GM12878 (cell line): Measurements from ENCODE around the gene IL1RAPL1. TPM values are rescaled to one million over a fixed set of nuclear protein-coding genes. Genes with fewer than 3 reads are reported as not detected.

ENCODE experiments used
- ATF7 ChIP-seq: fragments of 450-650 bp; IDR thresholded peaks from 2 replicates; pipeline ENCODE4 v1.6.1; 2016; ENCODE audit warnings: low read depth, mild to moderate bottlenecking
- EP300 ChIP-seq, 2 experiments: fragments of 150-350 bp in 1 of 2; IDR thresholded peaks; 2 replicates each; pipeline ENCODE4 v1.6.1; 2011 to 2012; ENCODE audit warnings: low read depth in 2 of 2, low read length in 2 of 2, borderline replicate concordance in 1 of 2, improper control_type of control experiment in 1 of 2, inconsistent platforms in 1 of 2; ENCODE audit not compliant: control insufficient read depth in 1 of 2
- EZH2 ChIP-seq: IDR thresholded peaks from 2 replicates; pipeline ENCODE4 v1.6.1; 2012; ENCODE audit warnings: low read depth, mild to moderate bottlenecking, control low read depth, inconsistent platforms, low read length, borderline replicate concordance; ENCODE audit not compliant: control insufficient read depth
- GABPA ChIP-seq: IDR thresholded peaks from 2 replicates; pipeline ENCODE4 v1.6.1; 2014; ENCODE audit warnings: antibody characterized with exemption, low read depth, mild to moderate bottlenecking, inconsistent platforms
- HDAC6 ChIP-seq: fragments of 200-600 bp; sonication (generic); IDR thresholded peaks from one replicate; pipeline ENCODE4 v1.8.0; 2017; ENCODE audit warnings: antibody characterized with exemption; ENCODE audit not compliant: unreplicated experiment
- IKZF1 ChIP-seq: fragments of 450-650 bp; conservative IDR thresholded peaks from 2 replicates; pipeline ENCODE4 v1.6.1; 2017; ENCODE audit warnings: antibody characterized with exemption, mild to moderate bottlenecking
- PRDM15 ChIP-seq: fragments of 450-650 bp; formaldehyde crosslinking; IDR thresholded peaks from 2 replicates; pipeline ENCODE4 v1.4.0; 2020; ENCODE audit warnings: mild to moderate bottlenecking, moderate library complexity
- RELA ChIP-seq: fragments of 450-650 bp; IDR thresholded peaks from 2 replicates; pipeline ENCODE4 v1.8.0; 2014; ENCODE audit warnings: borderline replicate concordance; ENCODE audit not compliant: partially characterized antibody
- SIN3A ChIP-seq: IDR thresholded peaks from 2 replicates; pipeline ENCODE4 v1.6.1; 2012; ENCODE audit warnings: low read depth, low read length, improper control_type of control experiment
- SMARCA5 ChIP-seq: fragments of 450-650 bp; IDR thresholded peaks from 2 replicates; pipeline ENCODE4 v1.6.1; 2017; ENCODE audit warnings: mild to moderate bottlenecking
- SRF ChIP-seq, 2 experiments: IDR thresholded peaks; 2 replicates each; pipeline ENCODE4 v1.6.1; 2011; ENCODE audit warnings: low read depth in 2 of 2, low read length in 2 of 2, mild to moderate bottlenecking in 1 of 2, moderate library complexity in 1 of 2
- ZNF207 ChIP-seq: fragments of 450-650 bp; IDR thresholded peaks from 2 replicates; pipeline ENCODE4 v1.6.1; 2014; ENCODE audit warnings: antibody characterized with exemption, mild to moderate bottlenecking, borderline replicate concordance
- polyA plus RNA-seq, 11 experiments: library from polyadenylated mRNA; depleted of rRNA in 4 of 11; unstranded in 6 of 11; stranded (reverse) in 5 of 11; fragments of >200 nt; fragmentation: Nextera tagmentation in 4 of 11; fragmentation: Illumina TruSeq in 1 of 11; extraction: Ambion mirVana in 4 of 11; extraction: Trizol in 1 of 11; gene quantifications; 1 replicate in 1 of 11; 2 replicates in 10 of 11; pipeline versions ENCODE4 v1.2.1 to v1.2.3, GENCODE V29; 2011 to 2016; ENCODE audit warnings: inconsistent platforms in 2 of 11, missing spikeins in 2 of 11, low read depth in 1 of 11
- total RNA-seq, 4 experiments: library from RNA; depleted of rRNA in 3 of 4; stranded (reverse); fragments of >200 nt in 3 of 4; fragmentation: Illumina TruSeq in 1 of 4; extraction: Trizol in 1 of 4; gene quantifications; 2 replicates each; pipeline versions ENCODE4 v1.2.1 to v1.2.3, GENCODE V29; 2013 to 2021

IL1RAPL1 gene
- total and polyA plus RNA-seq, 10 of the 15 experiments (the other 5 are each of a cell fraction or from before 2014, with no cell fraction given) = not detected

- TF ChIP-seq PRDM15 (CRISPR knock-in tag) (no peak), SIN3A (no peak), SMARCA5 (no peak), HDAC6 (no peak), EP300 (IDR thresholded peaks at IDR 0.05; ENCODE audit: borderline replicate concordance in 1 of 2, control insufficient read depth in 1 of 2, low read depth in 2 of 2, low read length in 2 of 2) (peak in 1 of 2 experiments; percentile 11; a peak in 1 of 4 replicates), ZNF207 (no peak), IKZF1 (no peak), GABPA (no peak), SRF (IDR thresholded peaks at IDR 0.05; ENCODE audit: low read depth in 2 of 2, low read length in 2 of 2) (no peak), ATF7 (peak; percentile 45; the same call in 1 of the 2 replicates), EZH2 (no peak), RELA (no peak)
These were observed 941.0 kb downstream of the IL1RAPL1 start (continued) for GRCh38 chrX:29528281-29528680.
